Measurements from ENCODE around the gene CARNS1.

Gene CARNS1

GRCh38 chr11:67468456-67468758 is 52.9 kb downstream of the CARNS1 start:
- DNase-seq, result no peak

DNA sequence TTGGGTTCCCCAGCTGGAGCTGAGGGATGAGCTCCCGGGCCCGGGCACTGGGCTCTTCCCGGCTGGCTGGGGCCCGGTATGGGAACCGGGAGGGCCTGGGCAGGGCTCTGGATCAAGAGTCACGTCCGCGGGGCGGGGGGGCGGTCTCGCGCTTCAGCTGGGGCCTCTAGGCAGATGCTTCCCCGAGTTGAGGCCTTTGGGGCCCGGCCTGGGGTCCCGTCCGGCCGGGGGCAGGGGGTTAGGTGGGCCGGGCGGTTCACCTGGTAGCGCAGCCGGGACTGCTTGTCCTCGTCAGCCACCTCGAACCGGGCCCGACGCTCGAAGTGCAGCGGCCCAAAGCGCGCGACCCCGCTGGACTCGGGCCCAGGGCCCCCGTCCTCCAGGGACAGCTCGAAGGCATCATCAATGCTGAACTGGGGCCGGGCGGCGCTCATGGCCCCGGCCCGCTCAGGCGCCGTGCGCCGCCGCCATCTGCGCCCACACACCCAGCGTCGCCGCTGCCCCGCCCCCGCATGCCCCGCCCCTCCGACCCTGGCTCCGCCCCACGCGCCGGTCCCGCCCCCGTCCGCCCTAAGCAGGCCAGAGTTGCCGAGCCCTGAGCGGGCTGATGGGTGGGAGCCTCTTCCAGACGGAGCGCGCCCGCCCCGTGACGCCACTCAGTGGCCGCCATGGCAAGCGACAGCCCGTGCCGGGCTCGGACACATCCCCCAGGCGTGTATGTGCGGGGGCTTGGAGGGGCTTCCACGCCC is 53.5 kb downstream of the CARNS1 start, which contains the start of gene TMEM134:
TSS of gene TMEM134 (minus strand) at position 493 of the 749 bp plus-strand sequence. CDS start at position 434, 59 bp downstream.
- DNase-seq, result peak; percentile 96

DNA sequence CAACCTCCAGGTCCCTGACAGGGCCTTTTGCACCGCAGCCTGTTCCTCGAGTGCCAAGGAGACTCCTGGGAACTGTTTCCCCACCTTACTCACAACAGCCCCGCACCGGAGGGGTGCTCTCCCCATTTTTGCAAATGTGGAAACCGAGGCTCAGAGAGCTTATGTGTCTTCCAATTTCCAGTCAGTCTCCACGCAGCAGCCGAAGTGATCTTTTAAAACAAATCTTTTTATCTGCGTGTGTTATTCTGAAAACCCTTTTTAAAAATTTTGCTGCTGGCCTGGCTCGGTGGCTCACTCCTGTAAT is 54.0 kb downstream of the CARNS1 start:
- no peak for DNase-seq

- DNase-seq, result no peak
These were observed 55.0 kb downstream of the CARNS1 start for GRCh38 chr11:67470337-67471002.

DNA sequence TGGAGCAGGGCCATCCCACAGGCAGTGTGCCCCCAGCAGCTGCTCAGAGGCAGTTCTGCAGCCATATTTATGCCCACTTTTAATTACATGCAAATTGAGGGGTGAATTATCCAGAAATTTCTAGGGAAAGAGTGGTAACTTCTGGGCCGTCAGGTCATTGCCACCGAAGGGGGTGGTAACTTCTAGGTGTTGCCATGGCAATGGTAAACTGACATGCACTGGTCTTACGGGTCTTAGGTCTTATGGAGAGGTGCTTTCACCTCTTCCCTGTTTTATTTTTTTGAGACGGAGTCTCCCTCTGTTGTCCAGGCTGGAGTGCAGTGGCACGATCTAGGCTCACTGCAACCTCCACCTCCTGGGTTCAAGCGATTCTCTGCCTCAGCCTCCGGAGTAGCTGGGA is 57.4 kb downstream of the CARNS1 start:
- DNase-seq, result no peak

All from hematopoietic multipotent progenitor cell treated with erythropoietin and hydrocortisone succinate and interleukin-3 and kit ligand, for 6 days (in vitro differentiated cells).